ENCODE data around the gene SNPH. TPM values are rescaled to one million over a fixed set of nuclear protein-coding genes. Genes with fewer than 3 reads are reported as not detected.
A peak's percentile ranks its signal among the peaks of the same experiment; 100 is the strongest.
"Not testable (repeated sequence)": the region's sequence is repeated elsewhere in the genome, so short reads cannot be mapped to it uniquely, and the experiment has no call there.

The SNPH gene, protein sequence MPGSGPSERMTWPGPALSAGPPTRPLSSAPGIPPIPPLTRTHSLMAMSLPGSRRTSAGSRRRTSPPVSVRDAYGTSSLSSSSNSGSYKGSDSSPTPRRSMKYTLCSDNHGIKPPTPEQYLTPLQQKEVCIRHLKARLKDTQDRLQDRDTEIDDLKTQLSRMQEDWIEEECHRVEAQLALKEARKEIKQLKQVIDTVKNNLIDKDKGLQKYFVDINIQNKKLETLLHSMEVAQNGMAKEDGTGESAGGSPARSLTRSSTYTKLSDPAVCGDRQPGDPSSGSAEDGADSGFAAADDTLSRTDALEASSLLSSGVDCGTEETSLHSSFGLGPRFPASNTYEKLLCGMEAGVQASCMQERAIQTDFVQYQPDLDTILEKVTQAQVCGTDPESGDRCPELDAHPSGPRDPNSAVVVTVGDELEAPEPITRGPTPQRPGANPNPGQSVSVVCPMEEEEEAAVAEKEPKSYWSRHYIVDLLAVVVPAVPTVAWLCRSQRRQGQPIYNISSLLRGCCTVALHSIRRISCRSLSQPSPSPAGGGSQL
- total RNA-seq (1 to 10 TPM; 3.2 to 3.5 TPM), polyA plus RNA-seq (5.8 TPM)

DNA sequence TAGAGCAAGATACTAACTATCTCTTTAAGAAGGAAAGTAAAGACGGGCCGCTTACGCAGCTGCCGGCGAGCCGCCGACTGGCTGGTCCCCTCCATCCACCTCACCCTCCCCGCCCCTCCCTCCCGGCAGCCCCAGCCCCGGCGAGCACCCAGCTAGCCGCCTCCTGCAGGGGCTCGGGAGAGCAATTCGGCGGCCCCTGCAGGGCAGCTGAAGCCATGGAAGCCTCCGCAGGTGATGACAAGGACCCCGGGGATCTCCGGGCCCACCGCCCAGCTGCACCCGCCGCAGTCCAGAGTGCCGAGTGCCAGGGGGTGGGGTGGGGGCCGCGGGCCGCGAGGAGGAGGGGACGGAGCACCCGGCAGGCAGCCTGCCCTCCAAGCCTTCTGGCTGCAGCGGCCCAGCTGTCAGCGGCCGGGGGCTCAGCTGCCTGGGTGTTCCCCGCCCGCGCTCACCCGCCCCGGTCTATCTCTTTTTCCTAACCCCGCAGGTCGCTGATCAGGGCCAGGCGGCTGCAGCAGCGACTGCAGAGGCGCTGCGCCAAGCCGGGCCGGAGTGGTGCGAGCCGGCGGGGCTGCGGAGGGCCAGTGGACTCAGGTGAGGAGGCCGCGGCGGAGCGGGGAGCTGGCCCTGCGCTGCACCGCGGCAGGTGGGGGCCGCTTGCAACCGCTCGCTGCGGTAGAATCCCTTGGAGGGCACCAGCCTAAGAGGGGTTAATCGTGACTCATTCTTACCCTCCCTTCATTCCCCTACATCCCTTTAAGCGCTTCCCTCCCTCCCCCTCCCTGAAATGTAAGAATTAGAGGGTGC, at the start of gene SNPH:
SNPH (plus strand) TSS at position 128 of the 807 bp plus-strand sequence. CDS start 29,946 bp downstream, outside the sequence.
- ChIA-PET CTCF (interaction anchor here (1.2 to 1.5 kb wide), 4 partner anchors 13 to 511 kb away, joined by 3 to 4 read pairs (median 3); no protein-coding TSS in a partner anchor), POLR2A (interaction anchor here (0.6 to 1.1 kb wide), 3 partner anchors 9 to 59 kb away, joined by 3 read pairs; no protein-coding TSS in a partner anchor)
- H3K4me1 ChIP-seq (ENCODE audit: insufficient read depth, low read length) = peaks cover 51% of the 10 kb centered on the region
- no peaks in the 10 kb centered on the region for H3K27me3 ChIP-seq (ENCODE audit: insufficient read depth, low read length, poor library complexity, severe bottlenecking)
- Mint-ChIP-seq H3K27me3 (peaks cover 0 to 4% of the 10 kb centered on the region in 2 donors), H3K4me1 (peaks cover 34 to 59% (median 46%) of the 10 kb centered on the region in 3 donors), H3K27ac (peak within 1 kb of the TSS; percentile 87 to 100 (median 96)), H3K4me3 (peak within 1 kb of the TSS; percentile 80 to 96 (median 91)), H3K36me3 (no peaks in the 10 kb centered on the region), H3K9me3 (no peaks in the 10 kb centered on the region)
- no peaks in the 10 kb centered on the region for H3K9me3 ChIP-seq (ENCODE audit: low read length)
- H3K27ac ChIP-seq (ENCODE audit: low read depth, low read length) = peak within 1 kb of the TSS; percentile 51
- peak within 1 kb of the TSS; percentile 69 for H3K4me3 ChIP-seq (ENCODE audit: low read length)
- DNase-seq = peak; percentile 63 to 84 (median 72)
- H3K36me3 ChIP-seq (ENCODE audit: insufficient read depth, low read length) = no peaks in the 10 kb centered on the region

- H3K4me3 Mint-ChIP-seq = peak overlapping the region in 1 of 7 donors; percentile 49
- H3K27ac Mint-ChIP-seq = peak overlapping the region in 1 of 8 donors; percentile 5
- not testable (repeated sequence) for H3K36me3 Mint-ChIP-seq
These were observed 49.3 kb upstream of the SNPH start for GRCh38 chr20:1216527-1217427.

GRCh38 chr20:1222750-1223149, 43.3 kb upstream of the SNPH start:
- peaks cover 14 to 20% of the 10 kb centered on the region in 2 donors for H3K27me3 Mint-ChIP-seq
- H3K4me1 ChIP-seq (ENCODE audit: insufficient read depth, low read length); H3K36me3 ChIP-seq (ENCODE audit: insufficient read depth, low read length); H3K9me3 ChIP-seq (ENCODE audit: low read length); CTCF ChIA-PET; H3K9me3 Mint-ChIP-seq; H3K4me3 ChIP-seq (ENCODE audit: low read length); H3K27ac ChIP-seq (ENCODE audit: low read depth, low read length); DNase-seq; H3K36me3 Mint-ChIP-seq; H3K27me3 ChIP-seq (ENCODE audit: insufficient read depth, low read length, poor library complexity, severe bottlenecking); POLR2A ChIA-PET: not testable (repeated sequence)
- H3K4me3 Mint-ChIP-seq = peak overlapping the region in 1 of 7 donors; percentile 64
- H3K4me1 Mint-ChIP-seq = peaks cover 16 to 24% (median 16%) of the 10 kb centered on the region in 3 donors
- peak overlapping the region in 1 of 8 donors; percentile 43 for H3K27ac Mint-ChIP-seq

More at GRCh38 chr20:1216527-1217427, 49.3 kb upstream of the SNPH start:
- H3K9me3 ChIP-seq (ENCODE audit: low read length); H3K9me3 Mint-ChIP-seq; H3K27ac ChIP-seq (ENCODE audit: low read depth, low read length); H3K36me3 ChIP-seq (ENCODE audit: insufficient read depth, low read length); H3K4me3 ChIP-seq (ENCODE audit: low read length); POLR2A ChIA-PET; CTCF ChIA-PET; H3K27me3 ChIP-seq (ENCODE audit: insufficient read depth, low read length, poor library complexity, severe bottlenecking): not testable (repeated sequence)
- DNase-seq = peak in 1 of 5 donors; percentile 37
- peaks cover 34% of the 10 kb centered on the region for H3K4me1 ChIP-seq (ENCODE audit: insufficient read depth, low read length)
- Mint-ChIP-seq H3K27me3 (peaks cover 17 to 28% of the 10 kb centered on the region in 2 donors), H3K4me1 (peaks cover 14 to 21% (median 17%) of the 10 kb centered on the region in 3 donors)

DNA sequence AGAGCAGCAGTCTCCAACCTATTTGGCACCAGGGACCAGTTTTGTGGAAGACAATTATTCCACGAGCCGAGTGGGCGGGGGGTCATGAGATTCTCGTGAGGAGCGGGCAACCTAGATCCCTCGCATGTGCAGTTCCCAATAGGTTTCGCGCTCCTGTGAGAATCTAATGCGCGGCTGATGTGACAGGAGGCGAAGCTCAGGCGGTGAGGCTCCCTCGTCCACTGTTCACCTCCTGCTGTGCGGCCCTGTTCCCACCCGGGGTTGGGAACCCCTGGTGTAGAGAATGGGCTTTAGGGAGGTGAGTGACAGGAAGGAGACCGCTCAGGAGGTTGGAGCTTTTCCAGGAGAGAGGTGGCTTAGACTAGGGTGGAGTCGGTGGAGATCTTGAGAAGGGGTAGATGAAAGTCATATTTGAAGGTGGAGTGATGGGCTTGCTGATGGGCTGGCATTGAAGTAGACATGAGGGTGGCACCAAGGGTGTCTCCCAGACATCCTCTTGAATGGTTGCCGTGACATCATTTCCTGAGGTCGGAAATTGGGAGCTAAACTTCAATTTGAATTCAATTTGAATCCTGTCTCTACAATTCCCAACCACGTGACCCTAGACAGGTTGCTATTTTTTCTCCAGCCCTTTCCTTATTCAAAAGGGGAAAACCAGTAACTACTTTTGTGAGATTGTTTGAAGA, 41.7 kb upstream of the SNPH start:
- no peaks in the 10 kb centered on the region for H3K36me3 Mint-ChIP-seq
- H3K36me3 ChIP-seq (ENCODE audit: insufficient read depth, low read length) = no peaks in the 10 kb centered on the region
- H3K27me3 Mint-ChIP-seq = peaks cover 4 to 18% of the 10 kb centered on the region in 2 donors
- peaks cover 16 to 24% (median 16%) of the 10 kb centered on the region in 3 donors for H3K4me1 Mint-ChIP-seq
- no peaks in the 10 kb centered on the region for H3K9me3 ChIP-seq (ENCODE audit: low read length)
- ChIA-PET POLR2A (interaction anchor here (0.8 kb wide), 1 partner anchor 26 kb away, joined by 3 read pairs; no protein-coding TSS in a partner anchor), CTCF (interaction anchor here (1.0 kb wide), 1 partner anchor 12 kb away, joined by 3 read pairs; no protein-coding TSS in a partner anchor)
- H3K4me3 Mint-ChIP-seq = peak overlapping the region; percentile 0 to 85 (median 49)
- no peak overlapping the region for H3K27ac ChIP-seq (ENCODE audit: low read depth, low read length)
- no peak overlapping the region for H3K4me3 ChIP-seq (ENCODE audit: low read length)
- no peaks in the 10 kb centered on the region for H3K27me3 ChIP-seq (ENCODE audit: insufficient read depth, low read length, poor library complexity, severe bottlenecking)
- H3K27ac Mint-ChIP-seq = peak overlapping the region in 6 of 8 donors; percentile 7 to 86 (median 40)
- H3K9me3 Mint-ChIP-seq = peaks cover 2 to 8% (median 3%) of the 10 kb centered on the region in 5 donors
- no peak for DNase-seq
- peaks cover 8% of the 10 kb centered on the region for H3K4me1 ChIP-seq (ENCODE audit: insufficient read depth, low read length)

DNA sequence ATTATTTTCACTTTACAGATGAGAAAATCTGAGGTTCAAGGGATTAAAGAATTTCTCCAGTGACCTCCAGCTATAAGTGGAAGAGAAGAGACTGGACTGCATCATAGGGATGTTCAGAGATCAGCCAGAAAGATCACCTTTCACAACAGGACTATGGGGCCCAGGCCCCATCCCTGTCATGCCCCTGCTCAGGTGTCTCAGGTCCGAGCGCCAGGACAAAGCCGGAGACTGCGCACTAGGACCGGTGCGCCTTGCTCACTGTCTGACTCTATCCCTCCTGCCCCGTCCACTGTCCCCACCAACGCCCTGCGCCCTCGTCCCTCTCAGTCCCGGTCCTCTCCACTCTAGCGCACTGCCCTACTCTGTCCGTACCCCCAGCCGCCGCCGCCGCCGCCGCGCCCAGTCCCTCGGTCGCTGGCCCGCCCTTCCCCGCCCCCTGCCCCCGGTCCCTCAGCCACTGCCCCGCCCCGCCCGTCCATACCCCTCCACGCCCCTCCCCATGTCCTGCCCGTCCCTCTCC, 40.8 kb upstream of the SNPH start:
- Mint-ChIP-seq H3K9me3 (peaks cover 2 to 8% (median 3%) of the 10 kb centered on the region in 5 donors), H3K4me1 (peaks cover 16 to 24% (median 16%) of the 10 kb centered on the region in 3 donors), H3K27ac (peak overlapping the region in 5 of 8 donors; percentile 17 to 77 (median 62)), H3K36me3 (no peaks in the 10 kb centered on the region), H3K27me3 (peaks cover 10 to 17% of the 10 kb centered on the region in 2 donors), H3K4me3 (peak overlapping the region; percentile 69 to 83 (median 76))
- no peak for DNase-seq
- no peaks in the 10 kb centered on the region for H3K9me3 ChIP-seq (ENCODE audit: low read length)
- no peak overlapping the region for H3K4me3 ChIP-seq (ENCODE audit: low read length)
- POLR2A ChIA-PET = interaction anchor here (0.8 kb wide), 1 partner anchor 25 kb away, joined by 3 read pairs; no protein-coding TSS in a partner anchor
- no peaks in the 10 kb centered on the region for H3K36me3 ChIP-seq (ENCODE audit: insufficient read depth, low read length)
- peaks cover 2% of the 10 kb centered on the region for H3K27me3 ChIP-seq (ENCODE audit: insufficient read depth, low read length, poor library complexity, severe bottlenecking)
- H3K27ac ChIP-seq (ENCODE audit: low read depth, low read length) = no peak overlapping the region
- H3K4me1 ChIP-seq (ENCODE audit: insufficient read depth, low read length) = peaks cover 8% of the 10 kb centered on the region
- CTCF ChIA-PET = no interaction called here

DNA sequence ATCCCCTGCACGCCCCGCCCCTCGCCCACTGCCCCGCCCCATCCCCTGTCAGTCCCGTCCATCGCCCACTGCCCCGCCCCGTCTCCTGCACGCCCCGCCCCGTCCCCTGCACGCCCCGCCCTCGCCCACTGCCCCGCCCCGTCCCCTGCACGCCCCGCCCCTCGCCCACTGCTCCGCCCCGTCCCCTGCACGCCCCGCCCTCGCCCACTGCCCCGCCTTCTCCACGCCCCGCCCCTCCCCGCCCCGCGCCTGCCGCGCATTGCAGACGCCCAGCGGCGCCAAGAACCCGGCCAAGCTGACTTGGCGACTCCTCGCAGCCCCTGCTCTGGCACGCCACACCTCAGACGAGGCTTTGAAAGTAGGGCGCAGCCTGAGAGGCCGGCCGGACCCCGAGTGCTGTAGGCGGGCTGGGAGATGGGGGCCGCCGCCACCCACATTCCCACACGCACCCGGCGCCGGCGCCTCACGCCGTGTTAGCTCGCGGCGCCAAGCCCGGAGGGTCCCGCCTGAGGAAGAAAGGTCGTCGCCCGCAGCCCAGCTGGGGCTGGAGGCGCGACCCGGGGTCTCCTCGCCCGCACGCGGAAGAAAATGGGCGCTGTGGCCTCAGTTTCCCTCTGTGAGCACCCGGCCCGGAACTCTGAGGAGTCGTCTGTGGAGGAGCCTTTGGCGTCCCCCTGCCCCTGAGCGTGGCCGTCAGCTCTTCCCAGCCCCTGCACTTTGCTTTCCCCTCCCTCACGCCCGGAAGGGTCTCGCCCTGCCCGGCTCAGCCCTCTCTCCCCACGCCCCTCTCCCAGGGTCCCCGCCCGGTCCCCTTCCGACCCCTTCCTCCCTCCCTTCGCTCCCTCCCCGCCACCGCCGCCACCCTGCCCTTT, 40.1 kb upstream of the SNPH start, which contains the start of gene RAD21L1:
RAD21L1 (plus strand) TSS at position 262 of the 872 bp plus-strand sequence. CDS start 2,410 bp downstream, outside the sequence.
- Histone ChIP-seq H3K4me1 (ENCODE audit: insufficient read depth, low read length) (peaks cover 8% of the 10 kb centered on the region), H3K36me3 (ENCODE audit: insufficient read depth, low read length) (no peaks in the 10 kb centered on the region), H3K9me3 (ENCODE audit: low read length) (no peaks in the 10 kb centered on the region), H3K27me3 (ENCODE audit: insufficient read depth, low read length, poor library complexity, severe bottlenecking) (peaks cover 6% of the 10 kb centered on the region), H3K27ac (ENCODE audit: low read depth, low read length) (peak within 1 kb of the TSS; percentile 31), H3K4me3 (ENCODE audit: low read length) (peak within 1 kb of the TSS; percentile 66)
- DNase-seq = peak; percentile 54 to 81 (median 72)
- H3K4me1 Mint-ChIP-seq = peaks cover 16 to 24% (median 16%) of the 10 kb centered on the region in 3 donors
- peak within 1 kb of the TSS; percentile 72 to 90 (median 84) for H3K4me3 Mint-ChIP-seq
- peak within 1 kb of the TSS in 7 of 8 donors; percentile 47 to 87 (median 62) for H3K27ac Mint-ChIP-seq
- H3K27me3 Mint-ChIP-seq = peaks cover 16 to 22% of the 10 kb centered on the region in 2 donors
- POLR2A ChIA-PET = no interaction called here
- CTCF ChIA-PET = interaction anchor here (1.0 kb wide), 1 partner anchor 13 kb away, joined by 4 read pairs; no protein-coding TSS in a partner anchor
- peaks cover 2 to 5% (median 3%) of the 10 kb centered on the region in 5 donors for H3K9me3 Mint-ChIP-seq
- no peaks in the 10 kb centered on the region for H3K36me3 Mint-ChIP-seq

All from CD8-positive, alpha-beta memory T cell (primary cell).